Stimulated activated naive CD4-positive, alpha-beta T cell treated with Interleukin-2 at 50 U/mL for 16 hours (primary cell): Measurements from ENCODE around the gene NKX3-2.
"Not testable (repeated sequence)": the region's sequence is repeated elsewhere in the genome, so short reads cannot be mapped to it uniquely, and the experiment has no call there.

ENCODE experiments used
- DNase-seq: peaks from one replicate; lab custom pipeline; 2025; lab: John Stamatoyannopoulos, UW

NKX3-2 gene

DNA sequence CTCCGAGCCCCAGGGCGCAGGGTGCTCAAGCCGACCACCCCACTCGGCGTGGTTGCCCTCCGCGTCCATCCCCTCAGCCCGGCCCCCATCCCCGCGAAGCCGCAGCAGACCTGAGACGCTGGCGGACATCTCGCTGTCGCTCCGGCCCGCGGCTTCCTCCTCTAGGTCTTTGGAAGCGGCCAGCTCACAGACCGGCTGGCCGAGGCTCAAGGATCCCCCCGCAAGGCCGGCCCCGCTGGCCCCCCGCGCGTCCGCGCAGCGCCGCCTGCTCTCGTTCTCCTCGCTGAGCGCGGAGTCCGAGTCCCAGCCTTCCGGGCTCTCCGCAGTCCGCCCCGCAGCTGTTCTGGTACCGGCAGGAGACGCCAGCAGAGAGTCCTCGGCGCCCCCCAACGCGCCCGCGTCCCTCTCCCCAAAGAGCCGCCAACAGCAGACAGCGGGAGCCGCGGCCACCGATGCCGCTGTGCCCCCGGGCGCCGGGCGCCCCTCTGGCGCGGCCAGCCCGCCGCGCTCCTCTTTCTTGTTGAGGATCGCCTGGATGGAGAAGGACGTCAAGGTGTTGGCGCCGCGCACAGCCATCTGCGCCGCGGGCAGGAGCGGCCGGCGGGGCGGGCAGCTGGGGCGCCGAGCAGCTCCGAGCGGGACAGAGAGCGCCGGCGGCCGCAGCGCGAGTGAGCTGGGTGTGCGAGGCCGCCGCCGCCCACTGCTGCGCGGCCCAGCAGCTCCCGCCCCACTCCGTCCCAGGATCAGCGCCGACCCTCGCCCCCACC lies at the start of gene NKX3-2:
Gene NKX3-2, minus strand, starts transcription at position 670 of the 767 bp plus-strand sequence. Its CDS starts 94 bp downstream, at position 576.
- no peak for DNase-seq

DNA sequence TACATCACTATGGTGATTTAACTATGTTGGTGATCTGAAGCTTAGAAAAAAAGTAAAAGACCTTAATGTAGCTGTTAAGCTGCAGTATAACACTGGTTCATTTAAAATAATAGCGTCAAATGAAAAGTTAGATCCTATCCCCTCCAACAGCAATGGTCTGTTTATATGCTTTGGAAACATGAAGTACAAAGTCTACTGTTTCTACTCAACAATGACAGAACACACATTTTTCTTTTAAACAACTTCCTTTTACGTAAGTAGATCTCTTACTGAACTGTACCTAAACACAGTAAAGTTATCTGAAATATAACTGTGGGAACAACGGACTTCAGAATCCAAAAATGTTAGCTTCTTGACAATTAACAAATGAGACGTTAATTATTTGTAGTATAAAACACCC lies 47.9 kb upstream of the NKX3-2 start:
- no peak for DNase-seq

DNA sequence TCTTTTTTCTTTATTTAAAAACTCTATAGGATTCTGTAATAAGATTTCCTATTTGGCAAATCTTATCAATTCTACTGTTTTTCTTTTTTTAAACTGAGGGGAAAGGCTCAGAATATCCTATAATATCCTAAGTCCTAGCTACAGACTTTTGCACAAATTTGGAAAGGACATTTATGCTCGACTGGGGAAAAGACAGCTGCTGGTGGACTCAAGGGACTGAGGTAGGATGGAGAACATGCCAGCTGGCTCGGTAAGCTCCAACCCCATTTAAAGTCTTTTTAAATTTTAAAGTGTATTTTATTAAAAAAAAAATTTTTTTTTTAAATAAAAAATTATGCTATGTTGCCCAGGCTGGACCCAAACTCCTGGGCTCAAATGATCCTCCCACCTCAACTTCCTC lies 46.5 kb upstream of the NKX3-2 start:
- no peak for DNase-seq

DNA sequence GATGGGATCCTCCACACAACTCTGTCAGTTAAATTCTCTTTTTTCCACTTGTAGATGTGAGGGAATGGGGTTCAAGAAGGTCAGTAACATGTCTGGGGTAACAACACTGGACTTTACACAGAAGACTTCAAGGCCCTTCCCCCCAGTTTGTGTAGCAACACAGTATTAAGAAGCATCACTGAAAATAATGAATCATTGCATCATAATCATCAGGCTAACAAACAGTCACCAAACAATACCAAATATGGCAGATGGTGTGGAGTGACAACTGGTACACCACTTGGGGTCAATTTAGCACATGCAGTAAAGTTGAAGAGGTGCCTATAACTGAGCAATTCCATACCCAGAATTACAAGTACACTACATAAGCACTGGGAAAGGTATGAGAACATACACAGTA lies 44.6 kb upstream of the NKX3-2 start:
- no peak for DNase-seq

DNA sequence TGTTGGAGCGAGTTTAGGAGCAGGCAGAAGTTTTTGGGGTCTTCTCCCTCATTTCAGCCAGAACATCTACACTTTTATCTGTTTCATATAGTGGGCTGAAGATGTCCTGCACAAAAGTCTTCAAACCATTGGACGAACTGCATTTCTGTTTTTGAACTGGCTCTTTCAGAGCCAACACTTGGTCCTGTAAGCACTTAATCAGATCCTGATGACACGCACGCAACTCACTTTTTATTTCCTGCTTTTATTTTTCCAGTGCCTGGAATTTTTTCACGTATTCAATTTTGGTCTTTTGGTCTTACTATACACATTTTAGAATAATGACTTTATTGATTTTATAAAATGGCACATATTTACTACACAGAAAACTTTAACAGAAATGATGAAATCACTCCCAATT lies 40.2 kb upstream of the NKX3-2 start:
- no peak for DNase-seq

DNA sequence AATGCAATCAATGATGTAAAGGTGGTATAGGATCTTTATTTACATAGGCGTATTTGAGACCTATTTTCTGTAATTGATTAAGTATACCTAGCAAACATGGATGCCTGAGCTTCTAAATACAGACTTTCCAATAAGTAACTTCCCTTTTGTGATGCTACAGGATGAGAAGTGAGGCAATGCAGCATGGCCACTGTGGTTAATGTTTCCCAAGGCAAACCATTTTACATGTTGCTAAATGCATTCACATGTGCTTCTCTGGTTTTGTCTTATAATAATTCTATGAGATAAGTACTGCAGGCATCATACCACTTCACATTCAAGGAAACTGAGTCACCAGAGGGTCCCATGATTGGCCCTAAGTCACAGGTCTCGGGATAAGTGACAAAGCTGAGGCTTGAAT lies 35.7 kb upstream of the NKX3-2 start:
- DNase-seq: no peak

DNA sequence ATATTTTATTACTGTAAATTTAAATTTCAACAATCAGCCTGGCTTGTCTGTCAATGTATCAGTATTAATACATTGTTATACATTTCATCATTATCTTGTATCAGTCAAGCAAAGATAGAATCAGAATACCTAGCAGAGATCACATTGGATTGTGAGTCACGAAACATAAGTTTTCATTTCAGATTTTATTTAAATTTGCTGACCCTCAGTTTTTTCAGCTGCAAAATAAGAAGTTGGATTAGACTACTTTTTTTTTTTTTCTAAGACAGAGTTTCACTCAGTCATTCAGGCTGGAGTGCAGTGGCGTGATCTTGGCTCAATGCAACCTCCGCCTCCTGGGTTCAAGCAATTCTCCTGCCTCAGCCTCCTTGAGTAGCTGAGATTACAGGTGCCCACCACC lies 33.4 kb upstream of the NKX3-2 start:
- DNase-seq: no peak

DNA sequence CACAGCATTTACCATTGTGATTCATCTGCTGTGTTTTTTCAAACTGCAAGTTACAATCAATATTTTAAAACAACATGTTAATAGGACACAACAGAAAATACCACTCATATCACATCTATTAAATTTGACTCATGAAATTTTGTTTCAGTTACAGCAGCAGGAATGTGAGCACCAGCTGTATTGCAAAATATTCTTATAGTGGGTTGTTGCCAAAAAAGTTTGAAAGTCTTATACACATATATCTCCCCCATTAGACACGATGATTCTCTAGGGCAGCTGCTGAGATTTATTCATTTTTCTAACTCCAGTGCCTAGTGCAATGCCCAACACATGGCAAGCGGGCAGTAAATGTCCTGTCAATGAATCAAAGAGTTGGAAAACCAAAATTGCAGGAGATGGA lies 26.6 kb upstream of the NKX3-2 start:
- no peak for DNase-seq

DNA sequence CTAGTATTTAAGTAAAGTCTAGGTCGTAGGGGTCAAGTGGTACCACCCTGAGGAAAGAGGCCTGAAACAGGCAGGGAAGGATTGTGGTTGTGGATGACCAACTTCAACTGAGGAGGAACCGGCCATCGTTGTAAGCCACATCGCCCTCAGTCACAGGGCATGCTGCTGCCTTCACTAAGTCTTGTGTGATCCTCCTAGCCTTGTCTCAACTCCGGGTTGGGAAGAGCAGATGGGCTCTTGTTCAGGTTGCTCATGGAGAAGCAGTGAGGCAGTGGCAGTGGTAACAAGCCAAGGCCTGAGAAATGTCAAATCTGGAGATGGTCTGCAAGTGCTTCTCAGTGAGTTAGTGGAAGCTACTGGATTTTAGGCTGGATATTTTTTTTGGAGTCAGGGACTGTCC lies 22.8 kb upstream of the NKX3-2 start:
- no peak for DNase-seq

DNA sequence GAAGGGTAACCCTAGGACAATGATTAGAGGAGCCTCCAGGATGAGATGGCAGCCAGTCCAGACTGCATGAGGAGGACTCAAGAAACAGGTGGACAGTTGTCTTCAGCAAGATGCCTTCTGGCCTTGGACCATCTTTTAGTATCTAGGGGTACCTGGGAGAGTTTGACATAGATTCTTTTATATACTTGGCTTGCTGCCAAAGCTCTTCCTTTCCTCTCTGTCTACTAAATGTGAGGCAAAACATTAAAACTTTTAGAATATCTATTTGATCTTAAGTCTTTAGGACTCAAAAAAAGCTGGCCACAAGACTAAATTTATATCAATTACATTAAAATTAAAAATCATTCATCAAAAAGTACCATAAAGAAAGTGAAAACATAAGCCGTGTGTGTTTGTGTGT lies 18.6 kb upstream of the NKX3-2 start:
- no peak for DNase-seq

DNA sequence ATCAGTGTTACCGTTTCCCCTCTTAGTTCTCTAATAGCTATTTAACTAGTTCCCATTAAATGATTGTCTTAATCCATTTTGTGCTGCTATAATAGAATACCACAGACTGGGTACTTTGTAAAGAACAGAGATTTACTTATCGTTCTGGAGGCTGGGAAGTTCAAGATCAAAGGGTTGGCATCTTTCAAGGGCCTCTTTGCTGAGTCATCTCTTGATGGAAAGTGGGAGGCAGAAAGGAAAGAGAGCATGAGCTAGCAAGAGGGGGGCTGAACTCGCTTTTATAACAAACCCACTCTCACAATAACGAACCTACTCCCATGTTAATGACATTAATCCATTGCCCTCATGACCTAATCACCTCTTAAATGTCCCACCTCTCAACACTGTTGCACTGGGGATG lies 17.4 kb upstream of the NKX3-2 start:
- DNase-seq: no peak

DNA sequence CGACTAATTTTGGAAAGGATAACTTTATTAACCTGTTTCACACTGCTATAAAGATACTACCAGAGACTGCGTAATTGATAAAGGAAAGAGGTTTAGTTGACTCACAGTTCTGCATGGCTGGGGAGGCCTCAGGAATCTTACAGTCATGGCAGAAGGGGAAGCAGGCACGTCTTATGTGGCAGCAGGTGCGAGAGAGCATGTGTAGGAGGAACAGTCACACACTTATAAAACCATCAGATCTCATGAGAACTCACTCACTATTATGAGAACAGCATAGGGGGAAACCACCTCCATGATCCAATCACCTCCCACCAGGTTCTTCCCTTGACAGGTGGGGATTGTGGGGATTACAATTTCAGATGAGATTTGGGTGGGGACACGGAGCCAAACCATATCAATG lies 15.8 kb upstream of the NKX3-2 start:
- not testable (repeated sequence) for DNase-seq

DNA sequence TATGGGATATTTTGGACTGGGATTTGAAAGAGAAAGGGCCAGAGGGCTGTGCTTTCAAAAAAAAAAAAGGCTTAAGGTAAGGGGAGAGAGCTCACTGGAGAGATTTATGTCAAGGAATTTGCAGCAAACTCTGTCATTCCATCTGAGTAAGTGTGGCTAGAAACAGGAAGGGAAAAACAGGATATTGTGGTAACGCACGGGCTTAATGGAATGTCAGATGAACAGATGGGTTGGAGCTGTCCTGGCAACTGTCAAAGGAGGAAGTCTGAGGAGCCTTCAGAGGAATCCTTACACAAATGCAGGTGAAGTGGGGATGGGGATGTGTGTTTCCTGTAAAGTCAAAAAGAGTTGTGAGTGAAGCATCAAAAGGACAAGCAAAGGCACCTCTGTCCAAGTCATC lies 15.1 kb upstream of the NKX3-2 start:
- no peak for DNase-seq

DNA sequence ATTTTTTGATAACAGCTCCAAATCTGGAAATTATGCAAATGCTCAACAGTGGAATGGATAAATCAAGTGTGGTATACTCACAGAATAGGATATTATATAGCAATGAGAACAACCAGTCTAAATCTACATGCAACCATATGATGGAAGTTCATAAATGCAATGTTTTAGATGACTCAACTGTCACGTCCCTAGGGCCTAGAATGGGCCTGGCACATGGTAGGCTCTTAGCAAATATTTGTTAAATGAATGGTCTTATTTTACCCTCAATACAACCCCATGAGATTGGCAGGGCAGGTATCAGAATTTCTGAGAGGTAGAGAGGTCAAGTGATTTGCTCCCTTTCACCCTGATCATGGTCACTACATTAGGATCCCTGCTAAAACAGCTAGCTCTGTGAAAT lies 14.6 kb upstream of the NKX3-2 start:
- DNase-seq: no peak

DNA sequence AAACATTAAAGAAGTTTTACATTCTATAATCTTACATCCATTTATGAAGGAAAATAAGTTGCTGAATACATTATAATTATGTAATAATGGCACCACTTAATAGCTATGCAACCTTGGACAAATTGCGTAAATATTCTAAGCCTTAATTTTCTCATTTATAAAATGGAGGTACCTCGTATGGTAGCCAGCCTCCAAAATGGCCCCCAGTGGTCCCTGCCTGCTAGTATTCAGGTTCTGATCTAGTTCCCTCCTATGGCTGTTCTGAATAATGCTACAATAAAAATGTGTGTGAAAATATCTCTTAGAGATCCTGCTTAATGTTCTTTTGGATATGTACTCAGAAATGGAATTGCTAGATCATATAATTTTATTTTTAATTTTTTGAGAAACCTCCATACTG lies 11.0 kb upstream of the NKX3-2 start:
- DNase-seq: no peak

DNA sequence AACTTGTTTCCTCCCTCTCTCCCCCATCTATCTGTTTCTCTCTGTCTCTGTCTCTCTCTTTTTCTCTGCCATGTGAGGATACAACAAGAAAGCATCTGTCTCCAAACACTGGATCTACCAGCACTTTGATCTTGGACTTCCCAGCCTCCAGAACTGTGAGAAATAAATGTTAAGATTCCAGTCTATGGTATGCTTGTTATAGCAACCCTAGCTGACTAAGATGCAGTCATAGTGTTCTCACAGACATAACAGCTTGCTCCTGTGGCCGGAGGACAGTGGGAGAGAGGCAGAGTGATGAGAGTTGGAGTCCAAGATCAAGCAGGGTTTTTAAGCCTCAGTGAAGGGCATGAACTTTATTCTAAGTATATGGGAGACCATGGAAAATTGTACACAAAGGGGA lies 8.8 kb upstream of the NKX3-2 start:
- no peak for DNase-seq

DNA sequence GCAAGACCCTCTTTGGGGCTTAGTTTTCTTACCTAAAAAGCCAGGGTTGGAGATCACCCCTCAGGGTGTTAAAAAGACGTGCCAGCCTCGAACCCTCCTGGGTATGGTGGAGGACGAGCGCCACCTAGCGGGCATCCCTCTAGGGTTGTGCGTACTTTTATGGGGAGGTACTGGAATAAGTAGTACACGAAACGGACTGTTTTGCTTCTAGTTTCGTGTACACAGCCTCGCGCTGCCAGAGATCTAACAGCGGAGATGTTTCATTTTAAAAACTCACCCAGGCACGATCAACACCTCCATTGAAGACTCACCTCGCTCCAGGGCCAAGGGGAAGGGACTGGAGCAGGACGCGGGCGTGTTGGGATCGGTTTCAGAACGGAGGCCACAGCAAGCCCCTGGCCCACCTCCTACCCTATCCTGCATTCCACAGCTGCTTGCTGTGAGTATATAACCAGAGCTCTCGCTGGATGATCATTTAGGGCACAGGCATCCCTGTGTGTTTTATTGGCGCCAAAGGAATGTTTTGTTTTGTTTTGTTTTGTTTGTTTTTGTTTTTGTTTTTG lies 4.8 kb upstream of the NKX3-2 start:
- peak; percentile 71 for DNase-seq

DNA sequence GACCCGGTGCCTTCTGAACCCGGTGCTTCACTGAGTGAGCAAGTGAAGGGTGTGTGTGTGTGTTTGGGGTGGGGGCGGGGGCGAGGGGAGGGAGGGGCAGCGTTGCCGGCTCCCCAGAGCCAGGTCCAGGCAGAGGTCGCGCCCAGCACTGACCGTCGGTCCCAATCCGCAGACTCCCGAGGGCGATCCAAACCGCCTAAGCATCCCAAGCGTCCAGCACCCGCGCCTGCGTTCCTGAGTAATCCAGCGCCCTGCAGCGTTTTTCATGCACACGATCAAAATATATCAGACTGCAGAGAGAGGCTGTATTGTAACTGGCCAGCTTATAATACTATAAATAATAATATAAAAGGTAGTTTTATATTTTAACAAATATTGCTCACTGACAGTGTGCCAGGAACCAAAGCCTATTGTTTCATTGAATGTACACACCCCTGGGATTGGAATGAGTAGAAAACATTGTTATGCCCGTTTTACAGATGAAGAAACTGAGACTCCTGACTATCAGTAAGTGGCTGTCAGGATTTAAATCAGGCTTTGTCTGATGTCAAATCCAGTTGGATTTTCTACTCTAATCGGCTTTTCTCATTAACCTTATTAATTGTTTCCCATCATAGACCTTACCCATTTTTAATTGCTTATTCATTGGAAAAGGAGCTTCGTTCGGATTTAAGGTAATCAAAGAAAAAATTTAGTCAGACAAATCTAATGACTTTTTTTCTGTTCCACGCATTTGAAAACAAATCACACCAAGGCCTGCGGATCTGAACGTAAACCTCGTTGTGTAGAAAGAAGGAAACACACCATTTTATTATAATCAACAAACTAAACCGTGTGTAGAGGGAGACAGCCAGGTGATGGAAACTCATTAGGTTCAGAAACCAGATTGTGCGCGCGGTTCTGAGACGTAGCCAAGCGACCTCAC lies 4.0 kb upstream of the NKX3-2 start:
- no peak for DNase-seq

DNA sequence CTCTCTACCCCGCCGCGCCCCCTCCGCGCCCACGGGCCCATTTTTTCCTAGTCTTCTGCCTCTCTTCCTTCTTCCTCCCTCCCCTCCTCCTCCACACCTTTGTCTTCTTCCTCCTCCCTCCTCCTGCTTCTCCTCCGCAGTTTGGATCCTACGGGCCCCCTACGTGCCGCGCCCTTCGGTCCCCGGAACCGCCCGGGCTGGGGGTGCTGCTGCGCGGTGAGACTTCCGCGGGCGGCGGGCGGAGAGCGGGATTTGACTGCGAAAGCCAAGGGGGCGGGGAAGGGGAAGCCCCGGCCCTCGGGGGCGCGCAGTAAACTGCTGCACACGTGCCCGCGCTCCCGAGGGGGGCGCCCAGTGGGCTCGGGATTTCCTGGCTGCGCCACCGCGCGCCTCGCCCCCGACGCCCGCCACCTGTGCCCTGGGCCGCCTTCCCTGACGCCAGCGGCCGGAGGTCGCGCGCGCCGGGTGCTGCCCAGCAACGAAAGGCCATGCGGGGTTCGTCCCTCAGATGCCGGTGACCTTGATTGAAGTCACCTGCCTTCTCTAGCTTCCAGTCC lies 3.3 kb upstream of the NKX3-2 start:
- DNase-seq: peak; percentile 16

DNA sequence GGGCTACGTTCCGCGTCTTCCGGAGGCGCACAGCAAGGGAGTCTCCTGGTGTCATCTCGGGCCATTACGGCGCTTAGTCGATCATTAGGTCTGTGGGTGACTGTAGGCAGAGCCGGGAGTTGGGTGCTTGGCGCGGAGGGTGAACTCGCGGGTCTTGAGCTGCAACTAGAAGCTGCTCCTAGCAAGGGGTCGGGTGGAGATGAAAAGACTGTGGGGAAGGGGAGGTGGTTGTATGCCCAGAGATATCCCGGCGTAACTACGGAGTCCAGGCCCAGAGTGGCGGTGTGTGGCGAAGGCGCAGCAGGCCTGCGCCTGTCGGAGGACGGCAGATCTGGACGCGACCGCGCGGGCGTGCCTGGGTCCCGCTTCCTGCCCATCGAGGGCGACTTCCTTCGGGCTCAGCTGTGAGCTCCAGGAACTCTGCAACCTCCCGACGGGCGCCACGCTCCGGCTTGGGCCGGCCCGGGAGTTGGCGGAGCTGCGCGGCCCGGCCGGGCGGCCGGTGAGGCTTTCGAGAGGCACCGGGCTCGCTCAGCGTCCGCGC lies 2.7 kb upstream of the NKX3-2 start:
- DNase-seq: no peak

DNA sequence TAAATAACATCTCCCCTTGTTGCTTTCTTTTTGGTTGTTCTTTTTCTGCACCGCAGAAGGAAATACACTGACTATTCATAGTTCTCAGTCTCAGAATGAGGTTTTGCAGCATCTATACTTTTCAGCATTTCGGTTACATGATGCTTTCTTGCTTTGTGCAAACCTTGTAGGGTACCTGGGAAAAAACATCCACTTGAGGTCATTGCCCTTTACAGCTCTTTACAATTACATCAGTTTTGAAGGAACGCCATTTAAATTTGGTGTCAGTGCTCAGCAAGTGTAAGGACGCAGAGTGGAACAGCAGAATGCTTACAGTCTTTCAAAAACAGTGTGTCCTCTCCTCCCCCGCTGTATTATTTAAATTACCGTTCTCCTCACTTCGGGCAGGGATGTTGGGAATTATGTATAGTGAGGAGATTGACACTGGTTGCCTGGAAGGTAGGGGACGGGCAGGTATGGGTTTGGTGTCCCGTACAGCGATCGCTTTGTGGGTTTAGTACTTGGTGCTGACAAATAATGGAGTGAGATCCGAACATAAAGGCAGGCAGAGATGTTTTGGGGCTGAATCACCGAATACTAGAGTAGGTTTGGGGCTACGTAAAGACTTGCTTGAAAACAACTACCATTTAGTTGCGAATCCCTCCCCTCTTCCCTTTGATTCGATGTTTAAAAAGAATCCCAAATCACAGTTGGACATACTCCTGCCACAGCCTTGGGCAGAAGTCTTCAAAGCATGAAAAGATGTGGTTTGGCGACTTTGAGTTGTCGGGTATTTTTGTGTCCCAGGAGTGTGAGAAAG lies 2.0 kb upstream of the NKX3-2 start:
- no peak for DNase-seq

DNA sequence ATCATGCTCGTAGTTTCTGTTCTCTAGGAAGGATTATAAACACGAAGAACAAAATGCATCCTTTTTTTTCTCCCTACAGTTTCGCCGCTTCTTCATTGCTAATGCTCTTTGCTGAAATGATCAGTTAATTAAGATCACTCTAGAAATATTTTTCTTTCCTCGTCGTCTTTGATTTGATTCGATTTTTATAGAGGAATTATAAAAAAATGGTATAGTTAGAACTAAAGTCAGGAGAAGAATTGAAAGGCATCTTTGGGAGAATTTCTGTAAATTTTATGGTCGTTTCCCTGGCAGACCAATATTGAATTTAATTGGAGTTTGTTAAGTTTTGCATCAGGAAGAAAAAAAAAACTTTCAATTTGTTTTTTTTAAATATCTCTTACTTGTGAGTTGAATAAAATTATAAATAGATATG lies 1.1 kb upstream of the NKX3-2 start:
- DNase-seq: no peak
